ENCODE results near the gene ATP8B4.

The ATP8B4 gene

GRCh38 chr15:50053055-50053856 lies 65.8 kb downstream of the ATP8B4 start:
- TF ChIP-seq MAX (IDR thresholded peaks at IDR 0.05) (no peak), ZBTB7A (IDR thresholded peaks at IDR 0.05; ENCODE audit: low read depth) (no peak), NFIC (IDR thresholded peaks at IDR 0.05) (no peak), TCF12 (IDR thresholded peaks at IDR 0.05; ENCODE audit: low read depth) (no peak), REST (IDR thresholded peaks at IDR 0.05; ENCODE audit: low read depth) (no peak), CEBPB (IDR thresholded peaks at IDR 0.05) (no peak), USF1 (IDR thresholded peaks at IDR 0.05) (no peak), EP300 (IDR thresholded peaks at IDR 0.05; ENCODE audit: borderline replicate concordance) (no peak), EGR1 (IDR thresholded peaks at IDR 0.05) (no peak), TEAD4 (IDR thresholded peaks at IDR 0.05) (no peak), CREB1 (IDR thresholded peaks at IDR 0.05; ENCODE audit: low read depth) (no peak), RAD21 (IDR thresholded peaks at IDR 0.05; ENCODE audit: low read depth) (no peak), FOXM1 (IDR thresholded peaks at IDR 0.05; ENCODE audit: borderline replicate concordance, low read depth) (no peak), TAF1 (IDR thresholded peaks at IDR 0.05; ENCODE audit: low read depth) (no peak), YY1 (IDR thresholded peaks at IDR 0.05; ENCODE audit: low read depth) (no peak)

GRCh38 chr15:50051811-50052419 lies 67.1 kb downstream of the ATP8B4 start:
- TF ChIP-seq TEAD4 (IDR thresholded peaks at IDR 0.05) (no peak), RAD21 (IDR thresholded peaks at IDR 0.05; ENCODE audit: low read depth) (peak; percentile 64)

- no peak for TF ChIP-seq MAX (IDR thresholded peaks at IDR 0.05)
- no peak for TF ChIP-seq RAD21 (IDR thresholded peaks at IDR 0.05; ENCODE audit: low read depth)
- no peak for TF ChIP-seq TAF1 (IDR thresholded peaks at IDR 0.05; ENCODE audit: low read depth)
- no peak for TF ChIP-seq NFIC (IDR thresholded peaks at IDR 0.05)
- no peak for TF ChIP-seq EP300 (IDR thresholded peaks at IDR 0.05; ENCODE audit: borderline replicate concordance)
- TF ChIP-seq USF1 (IDR thresholded peaks at IDR 0.05) = no peak
- TF ChIP-seq FOXM1 (IDR thresholded peaks at IDR 0.05; ENCODE audit: borderline replicate concordance, low read depth) = no peak
- no peak for TF ChIP-seq CREB1 (IDR thresholded peaks at IDR 0.05; ENCODE audit: low read depth)
- no peak for TF ChIP-seq TEAD4 (IDR thresholded peaks at IDR 0.05)
Measured at GRCh38 chr15:50050986-50051743, 67.9 kb downstream of the ATP8B4 start.

- no peak for TF ChIP-seq TEAD4 (IDR thresholded peaks at IDR 0.05)
- TF ChIP-seq EGR1 (IDR thresholded peaks at IDR 0.05) = no peak
- TF ChIP-seq MAX (IDR thresholded peaks at IDR 0.05) = no peak
- TF ChIP-seq NFIC (IDR thresholded peaks at IDR 0.05) = no peak
- TF ChIP-seq ZBTB7A (IDR thresholded peaks at IDR 0.05; ENCODE audit: low read depth) = no peak
- TF ChIP-seq CEBPB (IDR thresholded peaks at IDR 0.05) = no peak
- TF ChIP-seq YY1 (IDR thresholded peaks at IDR 0.05; ENCODE audit: low read depth) = no peak
- TF ChIP-seq TCF12 (IDR thresholded peaks at IDR 0.05; ENCODE audit: low read depth) = no peak
- no peak for TF ChIP-seq TAF1 (IDR thresholded peaks at IDR 0.05; ENCODE audit: low read depth)
- no peak for TF ChIP-seq REST (IDR thresholded peaks at IDR 0.05; ENCODE audit: low read depth)
- TF ChIP-seq EP300 (IDR thresholded peaks at IDR 0.05; ENCODE audit: borderline replicate concordance) = no peak
- no peak for TF ChIP-seq RAD21 (IDR thresholded peaks at IDR 0.05; ENCODE audit: low read depth)
- TF ChIP-seq CREB1 (IDR thresholded peaks at IDR 0.05; ENCODE audit: low read depth) = no peak
Measured at GRCh38 chr15:50049871-50050270, 69.2 kb downstream of the ATP8B4 start.

- TF ChIP-seq YY1 (IDR thresholded peaks at IDR 0.05; ENCODE audit: low read depth) (no peak), FOXM1 (IDR thresholded peaks at IDR 0.05; ENCODE audit: borderline replicate concordance, low read depth) (no peak), TAF1 (IDR thresholded peaks at IDR 0.05; ENCODE audit: low read depth) (no peak), MAX (IDR thresholded peaks at IDR 0.05) (no peak), TEAD4 (IDR thresholded peaks at IDR 0.05) (no peak), RAD21 (IDR thresholded peaks at IDR 0.05; ENCODE audit: low read depth) (no peak), NFIC (IDR thresholded peaks at IDR 0.05) (no peak), CREB1 (IDR thresholded peaks at IDR 0.05; ENCODE audit: low read depth) (no peak), TCF12 (IDR thresholded peaks at IDR 0.05; ENCODE audit: low read depth) (no peak), ZBTB7A (IDR thresholded peaks at IDR 0.05; ENCODE audit: low read depth) (no peak), USF1 (IDR thresholded peaks at IDR 0.05) (no peak), REST (IDR thresholded peaks at IDR 0.05; ENCODE audit: low read depth) (no peak), EP300 (IDR thresholded peaks at IDR 0.05; ENCODE audit: borderline replicate concordance) (no peak), EGR1 (IDR thresholded peaks at IDR 0.05) (no peak), CEBPB (IDR thresholded peaks at IDR 0.05) (no peak)
Measured at GRCh38 chr15:50046867-50047266, 72.2 kb downstream of the ATP8B4 start.

All from Ishikawa (cell line).